ENCODE measurements around the gene NAT8.
"Not testable (repeated sequence)": the region's sequence is repeated elsewhere in the genome, so short reads cannot be mapped to it uniquely, and the experiment has no call there.

NAT8 gene, protein sequence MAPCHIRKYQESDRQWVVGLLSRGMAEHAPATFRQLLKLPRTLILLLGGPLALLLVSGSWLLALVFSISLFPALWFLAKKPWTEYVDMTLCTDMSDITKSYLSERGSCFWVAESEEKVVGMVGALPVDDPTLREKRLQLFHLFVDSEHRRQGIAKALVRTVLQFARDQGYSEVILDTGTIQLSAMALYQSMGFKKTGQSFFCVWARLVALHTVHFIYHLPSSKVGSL

DNA sequence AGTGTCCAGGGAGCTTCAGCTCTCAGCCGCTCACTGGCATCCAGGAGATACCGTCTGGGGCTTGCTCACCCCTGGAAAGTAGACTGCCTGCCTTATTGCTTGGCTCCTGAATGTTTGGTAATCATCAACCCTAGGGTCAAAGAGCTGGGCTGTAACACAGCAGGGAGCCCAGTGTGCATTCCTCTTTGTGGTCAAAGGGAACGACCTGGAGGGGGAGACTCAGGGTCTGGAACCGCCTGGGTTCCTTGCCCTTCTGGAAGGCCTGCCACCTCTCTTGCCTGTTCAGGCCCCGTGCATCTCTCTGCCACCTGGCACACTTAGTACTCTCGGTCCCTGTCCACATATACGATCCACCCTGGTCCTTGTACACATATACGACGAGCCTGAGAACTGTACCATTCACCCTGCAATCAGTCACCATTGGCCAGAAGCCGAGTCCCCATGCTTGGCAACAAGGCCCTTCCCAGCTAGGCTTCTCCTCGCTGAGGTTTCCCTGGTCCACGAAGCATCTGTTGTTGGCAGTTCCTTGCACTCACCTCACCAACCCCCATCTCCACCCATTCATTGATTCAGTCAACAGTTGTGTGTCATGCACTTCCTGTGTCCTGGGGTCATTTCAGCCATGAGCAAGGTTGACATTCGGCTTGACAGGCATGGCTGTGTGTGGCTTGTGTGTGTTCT lies at the start of gene NAT8:
Gene NAT8, minus strand, starts transcription at position 85 of the 681 bp plus-strand sequence. CDS start 794 bp downstream, outside the sequence.
- H3K27me3 ChIP-seq (ENCODE audit: control insufficient read depth in 5 of 5, insufficient read depth in 4 of 5, low read length in 5 of 5): no peaks in the 10 kb centered on the region
- H3K4me3 ChIP-seq (ENCODE audit: low read depth in 1 of 5, low read length in 5 of 5): no peak within 1 kb of the TSS

DNA sequence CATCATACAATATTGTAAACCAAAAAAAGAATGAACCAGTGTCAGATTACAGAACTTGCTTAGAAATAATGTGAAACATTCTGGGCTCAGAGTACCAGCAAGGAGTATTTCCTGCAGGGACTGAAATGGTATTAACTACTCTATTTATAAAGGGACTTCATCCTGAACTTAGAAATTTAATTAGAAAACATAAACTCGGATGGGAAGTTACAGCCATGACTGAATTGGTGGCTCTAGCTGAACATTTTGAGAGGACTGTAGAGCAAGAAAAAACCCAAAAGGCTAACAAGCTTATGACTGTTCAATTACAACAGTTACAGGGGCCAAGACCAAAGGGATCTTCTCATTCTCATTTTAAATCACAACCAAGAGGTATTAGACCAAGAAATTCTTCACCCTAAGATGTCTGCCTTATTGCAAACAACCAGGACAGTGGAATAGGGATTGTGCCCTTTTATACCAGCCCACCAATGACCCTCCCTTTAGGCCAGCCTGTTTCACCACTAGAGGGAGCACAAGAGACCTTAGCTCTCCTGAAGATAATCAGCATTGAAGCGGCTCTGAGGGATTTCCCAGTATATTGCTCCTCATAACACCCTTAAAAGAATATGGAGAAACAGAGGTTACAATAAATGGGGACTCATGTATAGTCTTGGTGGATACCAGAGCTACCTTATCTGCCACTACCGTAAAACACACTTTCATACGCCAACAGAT lies 48.3 kb upstream of the NAT8 start:
- not testable (repeated sequence) for H3K27ac ChIP-seq (ENCODE audit: low read depth, low read length); H3K4me3 ChIP-seq (ENCODE audit: low read depth in 1 of 5, low read length in 5 of 5); H3K9ac ChIP-seq (ENCODE audit: low read length in 5 of 5); H3K4me1 ChIP-seq (ENCODE audit: control insufficient read depth in 5 of 5, insufficient read depth in 5 of 5, low read length in 5 of 5); H3K9me3 ChIP-seq (ENCODE audit: control insufficient read depth in 5 of 5, low read length in 5 of 5); H3K36me3 ChIP-seq (ENCODE audit: control insufficient read depth in 5 of 5, insufficient read depth in 5 of 5, low read length in 5 of 5); H3K27me3 ChIP-seq (ENCODE audit: control insufficient read depth in 5 of 5, insufficient read depth in 4 of 5, low read length in 5 of 5)

More for the DNA sequence above, at the start of gene NAT8:
- H3K9ac ChIP-seq (ENCODE audit: low read length in 5 of 5): no peak within 1 kb of the TSS
- H3K9me3 ChIP-seq (ENCODE audit: control insufficient read depth in 5 of 5, low read length in 5 of 5): no peaks in the 10 kb centered on the region
- no peaks in the 10 kb centered on the region for H3K36me3 ChIP-seq (ENCODE audit: control insufficient read depth in 5 of 5, insufficient read depth in 5 of 5, low read length in 5 of 5)
- no peak within 1 kb of the TSS for H3K27ac ChIP-seq (ENCODE audit: low read depth, low read length)
- peaks cover 4 to 15% (median 12%) of the 10 kb centered on the region in 5 donors for H3K4me1 ChIP-seq (ENCODE audit: control insufficient read depth in 5 of 5, insufficient read depth in 5 of 5, low read length in 5 of 5)

DNA sequence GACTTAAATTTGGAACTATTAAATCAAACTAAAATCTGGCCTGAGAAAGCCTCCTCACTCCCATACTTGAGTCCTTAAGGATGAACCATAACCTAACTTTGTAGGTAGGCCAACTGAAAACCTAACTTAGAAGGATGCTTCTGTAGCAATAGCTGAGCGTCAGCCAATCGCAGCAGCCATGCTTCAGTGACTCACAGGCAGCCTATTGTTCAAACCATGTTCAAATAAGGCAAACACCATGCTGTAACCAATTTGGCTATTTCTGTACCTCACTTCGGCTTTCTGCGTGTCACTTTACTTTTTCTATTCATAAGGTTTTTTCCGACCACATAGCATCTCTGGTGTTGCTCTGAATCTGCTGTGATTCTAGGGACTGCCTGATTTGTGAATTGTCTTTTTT lies 46.3 kb upstream of the NAT8 start:
- H3K27ac ChIP-seq (ENCODE audit: low read depth, low read length); H3K9me3 ChIP-seq (ENCODE audit: control insufficient read depth in 5 of 5, low read length in 5 of 5); H3K9ac ChIP-seq (ENCODE audit: low read length in 5 of 5); H3K36me3 ChIP-seq (ENCODE audit: control insufficient read depth in 5 of 5, insufficient read depth in 5 of 5, low read length in 5 of 5); H3K4me3 ChIP-seq (ENCODE audit: low read depth in 1 of 5, low read length in 5 of 5); H3K27me3 ChIP-seq (ENCODE audit: control insufficient read depth in 5 of 5, insufficient read depth in 4 of 5, low read length in 5 of 5); H3K4me1 ChIP-seq (ENCODE audit: control insufficient read depth in 5 of 5, insufficient read depth in 5 of 5, low read length in 5 of 5): not testable (repeated sequence)

DNA sequence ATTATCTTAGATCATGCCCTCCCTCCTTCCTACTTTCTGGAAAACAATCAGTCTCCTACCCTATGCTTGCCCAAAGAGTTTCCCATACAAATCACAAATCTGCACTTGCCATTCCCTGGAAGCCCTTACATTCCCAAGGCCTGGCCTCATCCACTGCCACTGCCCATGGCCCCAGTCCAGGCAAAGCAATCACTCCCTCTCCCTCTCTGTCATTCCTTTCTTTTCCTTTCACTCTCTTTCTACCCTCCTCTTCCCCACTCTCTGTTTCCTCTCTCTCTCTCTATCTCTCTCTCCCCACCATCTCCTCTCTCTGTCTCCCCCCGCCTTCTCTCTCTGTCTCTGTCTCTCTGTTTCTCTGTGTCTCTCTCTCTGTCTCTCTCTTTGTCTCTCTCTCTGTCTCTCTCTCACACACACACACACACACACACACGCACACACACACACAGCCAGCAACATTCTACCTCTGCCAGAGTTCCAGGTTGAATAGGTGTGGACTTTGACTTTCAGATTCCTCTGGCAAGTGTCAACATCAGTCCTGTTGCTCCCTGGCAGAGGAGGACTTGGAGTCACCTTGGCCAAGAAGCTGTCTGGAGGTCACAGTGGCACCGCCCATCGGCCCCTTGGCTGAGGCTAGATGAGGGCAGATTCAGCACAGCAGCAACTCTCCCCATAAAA lies 43.7 kb upstream of the NAT8 start:
- H3K36me3 ChIP-seq (ENCODE audit: control insufficient read depth in 5 of 5, insufficient read depth in 5 of 5, low read length in 5 of 5): no peaks in the 10 kb centered on the region
- no peaks in the 10 kb centered on the region for H3K4me1 ChIP-seq (ENCODE audit: control insufficient read depth in 5 of 5, insufficient read depth in 5 of 5, low read length in 5 of 5)
- no peaks in the 10 kb centered on the region for H3K9me3 ChIP-seq (ENCODE audit: control insufficient read depth in 5 of 5, low read length in 5 of 5)
- H3K4me3 ChIP-seq (ENCODE audit: low read depth in 1 of 5, low read length in 5 of 5): no peak overlapping the region
- H3K27ac ChIP-seq (ENCODE audit: low read depth, low read length): no peak overlapping the region
- H3K9ac ChIP-seq (ENCODE audit: low read length in 5 of 5): no peak overlapping the region
- H3K27me3 ChIP-seq (ENCODE audit: control insufficient read depth in 5 of 5, insufficient read depth in 4 of 5, low read length in 5 of 5): no peaks in the 10 kb centered on the region

DNA sequence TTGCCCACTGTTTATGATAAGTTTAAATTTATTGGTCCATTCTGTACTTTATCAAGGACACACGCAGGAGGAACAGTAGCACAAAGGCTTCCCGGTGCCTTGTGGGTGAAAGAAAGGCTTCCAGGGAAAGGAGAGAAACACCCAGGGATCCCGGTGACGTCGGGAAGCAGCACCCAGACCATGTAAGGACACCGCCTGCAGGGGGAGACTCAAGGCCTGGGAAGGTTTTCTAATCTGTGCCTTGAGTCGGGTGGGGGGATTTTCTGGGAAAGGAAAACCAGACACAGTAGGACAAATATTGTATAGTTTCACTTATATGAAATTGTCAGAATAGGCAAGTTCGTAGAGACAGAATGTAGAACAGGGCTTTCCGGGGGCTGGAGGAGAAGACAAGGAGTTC lies 42.7 kb upstream of the NAT8 start:
- not testable (repeated sequence) for H3K4me3 ChIP-seq (ENCODE audit: low read depth in 1 of 5, low read length in 5 of 5); H3K36me3 ChIP-seq (ENCODE audit: control insufficient read depth in 5 of 5, insufficient read depth in 5 of 5, low read length in 5 of 5); H3K9ac ChIP-seq (ENCODE audit: low read length in 5 of 5); H3K9me3 ChIP-seq (ENCODE audit: control insufficient read depth in 5 of 5, low read length in 5 of 5); H3K4me1 ChIP-seq (ENCODE audit: control insufficient read depth in 5 of 5, insufficient read depth in 5 of 5, low read length in 5 of 5); H3K27me3 ChIP-seq (ENCODE audit: control insufficient read depth in 5 of 5, insufficient read depth in 4 of 5, low read length in 5 of 5); H3K27ac ChIP-seq (ENCODE audit: low read depth, low read length)

DNA sequence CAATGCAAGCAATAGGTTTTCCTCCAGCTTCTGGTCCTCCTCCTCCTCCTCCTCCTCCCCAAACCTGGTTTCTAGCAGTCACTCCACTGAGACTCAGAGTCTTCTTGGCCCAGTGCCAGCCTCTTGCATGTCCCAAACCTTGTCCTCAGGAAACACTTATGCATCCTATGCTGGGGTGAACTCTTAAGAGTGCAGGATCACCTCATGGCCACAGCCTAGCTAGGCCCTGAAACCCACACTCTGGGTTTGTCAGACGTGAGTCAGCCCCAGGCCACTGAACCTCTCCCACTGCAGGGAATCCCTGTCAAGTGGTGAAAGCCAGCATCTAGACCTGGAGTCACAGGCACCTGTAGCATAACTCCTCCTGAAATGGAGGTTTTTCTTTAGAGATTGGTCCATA lies 42.1 kb upstream of the NAT8 start:
- H3K4me1 ChIP-seq (ENCODE audit: control insufficient read depth in 5 of 5, insufficient read depth in 5 of 5, low read length in 5 of 5); H3K27ac ChIP-seq (ENCODE audit: low read depth, low read length); H3K9me3 ChIP-seq (ENCODE audit: control insufficient read depth in 5 of 5, low read length in 5 of 5); H3K4me3 ChIP-seq (ENCODE audit: low read depth in 1 of 5, low read length in 5 of 5); H3K9ac ChIP-seq (ENCODE audit: low read length in 5 of 5); H3K27me3 ChIP-seq (ENCODE audit: control insufficient read depth in 5 of 5, insufficient read depth in 4 of 5, low read length in 5 of 5); H3K36me3 ChIP-seq (ENCODE audit: control insufficient read depth in 5 of 5, insufficient read depth in 5 of 5, low read length in 5 of 5): not testable (repeated sequence)

DNA sequence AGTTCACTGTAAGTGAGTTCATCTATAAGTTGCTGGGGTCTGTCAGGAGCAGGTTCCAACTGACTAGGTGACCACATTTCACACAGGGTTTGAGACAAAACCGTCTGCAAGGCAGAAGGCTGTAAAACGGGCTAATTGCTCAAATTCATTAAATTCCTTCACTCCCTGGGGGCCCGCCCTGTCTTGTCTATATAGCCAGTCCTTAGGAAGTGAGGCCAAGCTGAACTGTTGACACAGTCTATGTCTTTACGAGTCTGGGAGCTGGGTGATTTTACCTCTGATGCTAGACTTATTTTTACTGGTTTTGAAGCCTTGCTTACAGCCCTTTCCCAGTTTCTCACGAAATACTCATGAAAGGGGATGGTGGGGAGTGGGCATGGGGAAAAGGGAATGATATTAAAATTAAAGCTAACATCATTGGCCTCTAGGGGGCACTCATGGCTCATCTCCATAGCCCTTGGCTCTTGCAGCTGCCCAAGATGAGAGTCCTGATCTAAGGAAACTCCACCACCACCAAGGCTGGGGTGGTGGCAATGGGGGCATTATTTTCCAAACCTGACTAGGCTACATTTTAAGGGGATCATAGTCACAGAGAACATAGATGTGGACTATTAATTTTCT lies 37.8 kb upstream of the NAT8 start:
- not testable (repeated sequence) for H3K9me3 ChIP-seq (ENCODE audit: control insufficient read depth in 5 of 5, low read length in 5 of 5); H3K27ac ChIP-seq (ENCODE audit: low read depth, low read length); H3K27me3 ChIP-seq (ENCODE audit: control insufficient read depth in 5 of 5, insufficient read depth in 4 of 5, low read length in 5 of 5); H3K4me1 ChIP-seq (ENCODE audit: control insufficient read depth in 5 of 5, insufficient read depth in 5 of 5, low read length in 5 of 5); H3K36me3 ChIP-seq (ENCODE audit: control insufficient read depth in 5 of 5, insufficient read depth in 5 of 5, low read length in 5 of 5); H3K9ac ChIP-seq (ENCODE audit: low read length in 5 of 5); H3K4me3 ChIP-seq (ENCODE audit: low read depth in 1 of 5, low read length in 5 of 5)

DNA sequence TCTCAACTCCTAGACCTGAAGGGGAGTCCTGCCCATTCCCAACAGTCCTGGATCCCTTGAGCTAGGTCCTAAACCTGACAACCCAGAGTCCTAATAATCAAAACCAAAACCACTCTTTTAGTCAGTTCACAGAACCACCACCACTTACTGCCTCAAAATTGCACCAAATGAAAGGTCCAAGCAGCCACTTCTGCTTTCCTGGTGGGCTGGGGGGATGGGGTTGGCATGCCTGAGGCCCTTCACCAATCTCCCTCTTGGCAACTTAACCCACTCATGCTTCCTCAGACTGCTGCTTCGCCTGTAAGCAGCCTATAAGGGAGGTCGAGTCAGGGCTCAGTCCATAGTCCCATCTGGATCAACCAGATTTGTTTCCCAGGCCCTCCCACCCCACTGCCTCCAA lies 37.0 kb upstream of the NAT8 start:
- H3K4me3 ChIP-seq (ENCODE audit: low read depth in 1 of 5, low read length in 5 of 5); H3K4me1 ChIP-seq (ENCODE audit: control insufficient read depth in 5 of 5, insufficient read depth in 5 of 5, low read length in 5 of 5); H3K9me3 ChIP-seq (ENCODE audit: control insufficient read depth in 5 of 5, low read length in 5 of 5); H3K27me3 ChIP-seq (ENCODE audit: control insufficient read depth in 5 of 5, insufficient read depth in 4 of 5, low read length in 5 of 5); H3K9ac ChIP-seq (ENCODE audit: low read length in 5 of 5); H3K27ac ChIP-seq (ENCODE audit: low read depth, low read length); H3K36me3 ChIP-seq (ENCODE audit: control insufficient read depth in 5 of 5, insufficient read depth in 5 of 5, low read length in 5 of 5): not testable (repeated sequence)

DNA sequence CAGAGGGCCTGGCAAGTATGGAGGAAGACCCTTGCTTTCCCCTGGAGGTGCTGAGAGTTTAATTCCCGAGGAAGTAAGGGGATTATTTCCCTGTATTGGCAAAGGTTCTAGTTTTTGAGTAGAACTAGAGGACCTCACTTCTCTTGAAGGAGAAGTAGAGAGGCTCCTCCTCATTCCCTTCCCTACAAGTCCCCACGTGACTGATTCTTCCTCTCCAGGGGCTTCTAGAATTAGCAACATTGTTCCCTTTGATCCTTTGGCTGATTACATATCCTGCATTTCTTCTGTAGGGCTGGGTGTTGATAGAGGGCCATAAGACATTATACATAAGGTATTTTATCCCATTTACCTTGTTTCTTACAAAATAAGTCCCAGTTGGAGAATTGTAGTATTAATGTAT lies 35.8 kb upstream of the NAT8 start:
- H3K36me3 ChIP-seq (ENCODE audit: control insufficient read depth in 5 of 5, insufficient read depth in 5 of 5, low read length in 5 of 5); H3K9ac ChIP-seq (ENCODE audit: low read length in 5 of 5); H3K27me3 ChIP-seq (ENCODE audit: control insufficient read depth in 5 of 5, insufficient read depth in 4 of 5, low read length in 5 of 5); H3K4me1 ChIP-seq (ENCODE audit: control insufficient read depth in 5 of 5, insufficient read depth in 5 of 5, low read length in 5 of 5); H3K9me3 ChIP-seq (ENCODE audit: control insufficient read depth in 5 of 5, low read length in 5 of 5); H3K27ac ChIP-seq (ENCODE audit: low read depth, low read length); H3K4me3 ChIP-seq (ENCODE audit: low read depth in 1 of 5, low read length in 5 of 5): not testable (repeated sequence)

DNA sequence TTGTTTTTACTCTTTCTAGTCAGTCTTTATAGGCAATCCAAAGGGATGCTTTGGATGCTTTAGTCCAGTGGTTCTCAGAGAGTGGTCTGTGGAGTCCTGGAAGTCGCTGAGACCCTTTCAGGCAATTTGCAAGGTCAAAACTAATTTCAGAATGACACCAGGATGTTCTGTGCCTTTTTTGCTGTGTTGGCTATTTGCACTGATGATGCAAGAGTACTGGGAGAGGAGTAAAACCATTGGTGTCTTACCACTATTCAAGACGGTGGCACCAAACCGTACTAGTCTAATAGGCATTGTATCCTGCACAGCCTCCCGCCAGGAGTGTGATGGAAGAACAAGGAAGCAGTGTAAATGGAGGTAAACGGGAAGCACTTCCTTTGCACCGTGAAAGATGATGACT lies 34.0 kb upstream of the NAT8 start:
- not testable (repeated sequence) for H3K27me3 ChIP-seq (ENCODE audit: control insufficient read depth in 5 of 5, insufficient read depth in 4 of 5, low read length in 5 of 5); H3K4me1 ChIP-seq (ENCODE audit: control insufficient read depth in 5 of 5, insufficient read depth in 5 of 5, low read length in 5 of 5); H3K27ac ChIP-seq (ENCODE audit: low read depth, low read length); H3K9ac ChIP-seq (ENCODE audit: low read length in 5 of 5); H3K4me3 ChIP-seq (ENCODE audit: low read depth in 1 of 5, low read length in 5 of 5); H3K9me3 ChIP-seq (ENCODE audit: control insufficient read depth in 5 of 5, low read length in 5 of 5); H3K36me3 ChIP-seq (ENCODE audit: control insufficient read depth in 5 of 5, insufficient read depth in 5 of 5, low read length in 5 of 5)
